ENCODE data around the gene GLCE.
"Not testable (repeated sequence)": the region's sequence is repeated elsewhere in the genome, so short reads cannot be mapped to it uniquely, and the experiment has no call there.

GLCE gene

DNA sequence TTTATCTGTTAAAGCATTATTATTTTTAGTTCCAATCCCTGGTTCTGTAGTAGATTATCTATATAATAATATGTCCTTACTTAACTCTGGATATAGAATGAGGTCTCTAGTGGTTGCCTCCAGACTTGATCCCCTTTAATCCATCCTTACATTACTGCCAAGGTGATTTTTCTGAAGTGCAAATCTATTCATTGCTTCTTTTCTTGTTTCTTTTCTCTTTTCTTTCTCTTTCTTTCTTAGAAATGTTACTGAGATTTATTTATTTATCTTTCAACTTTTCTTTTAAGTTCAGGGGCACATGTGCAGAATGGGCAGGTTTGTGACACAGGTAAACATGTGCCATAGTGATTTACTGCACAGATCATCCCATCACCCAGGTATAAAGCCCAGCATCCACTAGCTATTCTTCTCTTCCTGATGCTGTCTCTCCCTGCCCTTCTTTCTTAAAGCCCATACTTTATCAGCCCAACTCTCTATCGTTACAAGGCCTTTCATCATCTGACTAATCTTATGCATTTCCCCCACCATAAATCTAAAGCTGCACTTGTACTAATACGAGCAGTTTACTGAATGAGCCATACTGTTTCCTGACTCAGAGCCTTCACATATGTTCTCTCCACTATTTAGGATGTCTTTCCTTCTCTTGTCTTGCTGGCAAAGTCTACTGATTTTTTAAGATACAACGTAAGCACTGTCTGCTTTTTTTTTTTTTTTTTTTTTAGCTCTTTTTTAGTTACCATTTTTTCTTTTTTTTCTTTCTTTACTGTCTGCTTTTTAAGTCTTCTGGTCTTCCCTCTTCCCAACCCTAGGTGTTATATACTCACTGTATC lies 4.6 kb downstream of the GLCE start:
- peaks cover 15% of the 10 kb centered on the region for H3K27me3 ChIP-seq (ENCODE audit: control insufficient read depth, insufficient read depth, low read length)
- no peaks in the 10 kb centered on the region for H3K36me3 ChIP-seq (ENCODE audit: control insufficient read depth, insufficient read depth, low read length)
- peaks cover 7% of the 10 kb centered on the region for H3K4me1 ChIP-seq (ENCODE audit: control insufficient read depth, insufficient read depth, low read length)
- H3K9me3 ChIP-seq (ENCODE audit: control insufficient read depth, insufficient read depth, low read length) = no peaks in the 10 kb centered on the region
- H3K4me3 ChIP-seq (ENCODE audit: low read depth, low read length) = no peak overlapping the region
- H3K9ac ChIP-seq (ENCODE audit: low read depth, low read length) = no peak overlapping the region

DNA sequence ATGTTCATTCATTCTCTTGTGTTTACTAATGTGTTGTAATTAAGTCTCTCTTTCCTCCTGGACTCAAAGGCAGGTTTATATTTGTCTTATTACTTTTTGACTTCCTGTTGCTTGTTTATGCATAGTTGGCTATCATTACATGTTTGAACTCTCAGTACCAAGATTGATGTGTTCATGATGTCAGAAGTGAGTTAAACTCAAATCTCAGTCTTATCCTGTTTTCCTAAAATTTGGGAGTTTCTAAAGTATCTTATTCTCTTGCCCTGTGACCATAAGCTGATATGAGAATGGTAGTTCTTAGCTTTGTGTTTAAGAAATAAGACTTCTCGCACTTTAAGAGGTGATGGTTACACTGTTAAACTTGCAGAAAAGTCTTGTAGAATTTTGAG lies 5.2 kb downstream of the GLCE start:
- H3K9ac ChIP-seq (ENCODE audit: low read depth, low read length) = no peak overlapping the region
- H3K4me1 ChIP-seq (ENCODE audit: control insufficient read depth, insufficient read depth, low read length) = peaks cover 7% of the 10 kb centered on the region
- no peak overlapping the region for H3K4me3 ChIP-seq (ENCODE audit: low read depth, low read length)
- no peaks in the 10 kb centered on the region for H3K9me3 ChIP-seq (ENCODE audit: control insufficient read depth, insufficient read depth, low read length)
- H3K36me3 ChIP-seq (ENCODE audit: control insufficient read depth, insufficient read depth, low read length) = no peaks in the 10 kb centered on the region
- peaks cover 15% of the 10 kb centered on the region for H3K27me3 ChIP-seq (ENCODE audit: control insufficient read depth, insufficient read depth, low read length)

DNA sequence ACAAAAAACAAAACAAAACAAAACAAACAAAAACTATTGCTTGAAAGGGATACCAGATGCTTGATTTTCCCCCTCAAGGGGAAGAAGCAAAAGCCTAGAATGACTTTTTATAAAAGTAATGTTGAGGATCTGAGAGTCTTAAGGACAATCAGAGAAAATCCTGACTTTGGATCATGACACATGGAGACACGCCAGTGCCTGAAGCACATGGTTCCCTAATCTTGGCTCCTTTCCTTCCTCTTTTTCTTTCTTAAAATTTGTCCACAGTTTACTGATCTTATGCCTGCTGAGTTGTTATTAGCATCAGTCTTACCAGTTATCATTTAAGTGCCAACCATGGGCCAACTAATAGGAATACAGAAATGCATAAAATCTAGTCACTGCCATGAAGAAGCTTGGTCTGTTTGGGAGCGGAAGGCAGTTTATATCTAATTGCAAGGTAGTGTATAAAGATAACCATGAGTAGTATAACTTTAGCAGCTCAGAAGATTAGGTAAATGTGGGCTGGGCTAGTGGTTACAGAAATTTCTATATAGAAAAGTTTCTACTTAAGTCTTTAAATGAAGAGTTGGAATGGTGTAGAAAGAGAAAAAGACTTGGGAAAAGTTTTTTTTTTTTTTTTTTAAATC lies 6.9 kb downstream of the GLCE start:
- no peaks in the 10 kb centered on the region for H3K36me3 ChIP-seq (ENCODE audit: control insufficient read depth, insufficient read depth, low read length)
- H3K4me3 ChIP-seq (ENCODE audit: low read depth, low read length) = no peak overlapping the region
- H3K27me3 ChIP-seq (ENCODE audit: control insufficient read depth, insufficient read depth, low read length) = peaks cover 5% of the 10 kb centered on the region
- H3K9me3 ChIP-seq (ENCODE audit: control insufficient read depth, insufficient read depth, low read length) = no peaks in the 10 kb centered on the region
- H3K4me1 ChIP-seq (ENCODE audit: control insufficient read depth, insufficient read depth, low read length) = peaks cover 4% of the 10 kb centered on the region
- no peak overlapping the region for H3K9ac ChIP-seq (ENCODE audit: low read depth, low read length)

DNA sequence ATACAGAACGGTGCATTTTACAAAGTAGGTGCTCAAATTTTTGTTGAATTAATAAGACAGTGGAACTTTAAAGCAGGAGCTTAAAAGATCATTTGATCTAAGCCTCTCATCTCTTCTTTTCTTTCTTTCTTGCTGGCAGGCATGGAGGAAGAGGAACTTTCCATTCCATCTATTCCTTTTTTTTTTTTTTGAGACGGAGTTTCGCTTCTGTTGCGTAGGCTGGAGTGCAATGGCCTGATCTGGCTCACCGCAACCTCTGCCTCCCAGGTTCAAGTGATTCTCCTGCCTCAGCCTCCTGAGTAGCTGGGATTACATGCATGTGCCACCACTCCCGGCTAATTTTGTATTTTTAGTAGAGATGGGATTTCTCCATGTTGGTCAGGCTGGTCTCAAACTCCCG lies 7.9 kb downstream of the GLCE start:
- not testable (repeated sequence) for H3K9ac ChIP-seq (ENCODE audit: low read depth, low read length); H3K4me1 ChIP-seq (ENCODE audit: control insufficient read depth, insufficient read depth, low read length); H3K36me3 ChIP-seq (ENCODE audit: control insufficient read depth, insufficient read depth, low read length); H3K27me3 ChIP-seq (ENCODE audit: control insufficient read depth, insufficient read depth, low read length); H3K4me3 ChIP-seq (ENCODE audit: low read depth, low read length); H3K9me3 ChIP-seq (ENCODE audit: control insufficient read depth, insufficient read depth, low read length)

DNA sequence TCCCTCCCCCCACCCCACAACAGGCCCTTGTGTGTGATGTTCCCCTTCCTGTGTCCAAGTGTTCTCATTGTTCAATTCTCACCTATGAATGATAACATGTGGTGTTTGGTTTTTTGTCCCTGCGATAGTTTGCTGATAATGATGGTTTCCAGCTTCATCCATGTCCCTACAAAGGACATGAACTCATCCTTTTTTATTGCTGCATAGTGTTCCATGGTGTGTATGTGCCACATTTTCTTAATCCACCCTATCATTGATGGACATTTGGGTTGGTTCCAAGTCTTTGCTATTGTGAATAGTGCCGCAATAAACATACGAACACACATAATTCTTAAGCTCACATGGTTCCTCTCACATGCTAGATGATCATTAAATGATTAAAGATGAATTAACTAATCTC lies 9.1 kb downstream of the GLCE start:
- H3K27me3 ChIP-seq (ENCODE audit: control insufficient read depth, insufficient read depth, low read length); H3K36me3 ChIP-seq (ENCODE audit: control insufficient read depth, insufficient read depth, low read length); H3K4me1 ChIP-seq (ENCODE audit: control insufficient read depth, insufficient read depth, low read length); H3K4me3 ChIP-seq (ENCODE audit: low read depth, low read length); H3K9me3 ChIP-seq (ENCODE audit: control insufficient read depth, insufficient read depth, low read length); H3K9ac ChIP-seq (ENCODE audit: low read depth, low read length): not testable (repeated sequence)

DNA sequence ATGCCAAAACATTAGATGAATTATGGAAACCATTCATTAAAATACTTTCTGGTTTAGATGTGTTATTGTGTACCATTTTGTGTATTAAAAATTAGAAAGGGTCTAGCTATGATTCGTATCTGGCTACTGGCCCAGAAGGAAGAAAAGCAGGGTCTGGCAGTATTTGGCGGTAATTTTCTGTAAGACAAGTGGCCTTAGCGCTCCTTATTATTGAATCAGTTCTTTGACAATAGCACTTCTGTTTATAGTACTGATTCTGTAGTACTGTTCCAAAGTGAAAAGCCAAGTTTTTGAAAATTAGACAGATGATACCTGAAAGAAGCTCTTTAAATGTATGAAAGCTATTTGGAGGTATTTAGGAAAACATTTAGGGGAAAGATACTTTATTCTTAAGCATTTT lies 10.2 kb downstream of the GLCE start:
- Histone ChIP-seq H3K4me3 (ENCODE audit: low read depth, low read length) (no peak overlapping the region), H3K4me1 (ENCODE audit: control insufficient read depth, insufficient read depth, low read length) (no peaks in the 10 kb centered on the region), H3K27me3 (ENCODE audit: control insufficient read depth, insufficient read depth, low read length) (no peaks in the 10 kb centered on the region), H3K9me3 (ENCODE audit: control insufficient read depth, insufficient read depth, low read length) (no peaks in the 10 kb centered on the region), H3K36me3 (ENCODE audit: control insufficient read depth, insufficient read depth, low read length) (no peaks in the 10 kb centered on the region), H3K9ac (ENCODE audit: low read depth, low read length) (no peak overlapping the region)

DNA sequence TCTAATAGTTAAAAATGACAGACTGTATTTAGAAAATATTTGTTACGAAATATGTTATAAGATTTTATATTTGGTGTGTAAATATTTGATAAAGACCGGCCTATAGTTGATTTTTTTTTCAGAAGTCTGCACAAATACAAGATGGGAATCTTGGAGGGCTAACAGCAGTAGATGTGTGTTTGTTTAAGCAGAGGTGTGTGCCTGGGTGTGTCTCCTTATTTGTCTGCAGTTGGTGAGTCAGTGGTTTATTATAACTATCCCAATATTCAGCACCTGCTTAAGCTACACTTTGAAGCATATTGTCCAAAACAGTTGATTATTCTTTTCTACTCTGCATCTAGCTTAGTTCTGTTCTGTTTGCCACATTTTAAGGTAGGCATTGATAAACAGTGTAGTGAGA lies 12.4 kb downstream of the GLCE start:
- Histone ChIP-seq H3K4me3 (ENCODE audit: low read depth, low read length) (no peak overlapping the region), H3K9ac (ENCODE audit: low read depth, low read length) (no peak overlapping the region), H3K27me3 (ENCODE audit: control insufficient read depth, insufficient read depth, low read length) (no peaks in the 10 kb centered on the region), H3K4me1 (ENCODE audit: control insufficient read depth, insufficient read depth, low read length) (no peaks in the 10 kb centered on the region), H3K36me3 (ENCODE audit: control insufficient read depth, insufficient read depth, low read length) (no peaks in the 10 kb centered on the region), H3K9me3 (ENCODE audit: control insufficient read depth, insufficient read depth, low read length) (no peaks in the 10 kb centered on the region)

DNA sequence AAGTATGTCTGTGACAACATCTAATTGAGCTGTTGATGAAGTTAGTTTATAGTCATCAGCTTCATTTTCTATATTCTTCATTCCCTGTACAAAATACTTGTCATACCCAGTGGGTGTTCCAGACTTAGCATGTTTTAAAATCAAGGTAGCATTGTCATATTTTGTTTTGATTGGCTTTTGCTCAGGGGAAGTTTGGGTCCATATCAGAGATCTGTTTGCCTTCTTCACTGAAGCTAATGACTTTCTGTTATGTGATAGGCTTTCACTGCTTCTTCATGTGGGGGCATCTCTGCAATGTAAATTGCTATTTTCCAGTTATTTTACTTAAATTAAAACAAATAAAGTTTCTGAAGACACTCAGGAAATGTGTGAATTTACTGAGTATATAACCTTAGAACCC lies 15.1 kb downstream of the GLCE start:
- Histone ChIP-seq H3K36me3 (ENCODE audit: control insufficient read depth, insufficient read depth, low read length) (no peaks in the 10 kb centered on the region), H3K9ac (ENCODE audit: low read depth, low read length) (no peak overlapping the region), H3K9me3 (ENCODE audit: control insufficient read depth, insufficient read depth, low read length) (no peaks in the 10 kb centered on the region), H3K4me3 (ENCODE audit: low read depth, low read length) (no peak overlapping the region), H3K4me1 (ENCODE audit: control insufficient read depth, insufficient read depth, low read length) (no peaks in the 10 kb centered on the region), H3K27me3 (ENCODE audit: control insufficient read depth, insufficient read depth, low read length) (no peaks in the 10 kb centered on the region)

DNA sequence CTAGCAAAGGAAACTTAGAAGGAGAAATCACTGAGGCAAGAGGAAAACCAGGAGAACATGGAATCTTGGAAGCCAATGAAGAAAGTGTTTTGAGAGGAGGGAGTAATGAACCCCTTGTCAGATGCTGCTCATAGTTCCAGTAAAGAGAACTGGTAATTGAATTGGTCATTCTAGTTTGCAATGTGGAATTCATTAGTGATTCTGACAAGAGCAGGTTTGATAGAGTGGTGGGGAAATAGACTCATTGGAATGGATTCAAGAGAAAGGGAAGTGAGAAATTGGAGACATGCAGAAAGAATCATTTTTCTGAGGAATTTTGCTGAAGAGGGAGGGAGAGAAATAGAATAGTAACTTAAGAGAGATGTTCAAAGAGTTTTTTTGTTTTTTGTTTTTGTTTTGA lies 21.0 kb downstream of the GLCE start:
- H3K4me1 ChIP-seq (ENCODE audit: control insufficient read depth, insufficient read depth, low read length) = no peaks in the 10 kb centered on the region
- no peaks in the 10 kb centered on the region for H3K9me3 ChIP-seq (ENCODE audit: control insufficient read depth, insufficient read depth, low read length)
- no peak overlapping the region for H3K4me3 ChIP-seq (ENCODE audit: low read depth, low read length)
- no peaks in the 10 kb centered on the region for H3K36me3 ChIP-seq (ENCODE audit: control insufficient read depth, insufficient read depth, low read length)
- H3K27me3 ChIP-seq (ENCODE audit: control insufficient read depth, insufficient read depth, low read length) = no peaks in the 10 kb centered on the region
- no peak overlapping the region for H3K9ac ChIP-seq (ENCODE audit: low read depth, low read length)

DNA sequence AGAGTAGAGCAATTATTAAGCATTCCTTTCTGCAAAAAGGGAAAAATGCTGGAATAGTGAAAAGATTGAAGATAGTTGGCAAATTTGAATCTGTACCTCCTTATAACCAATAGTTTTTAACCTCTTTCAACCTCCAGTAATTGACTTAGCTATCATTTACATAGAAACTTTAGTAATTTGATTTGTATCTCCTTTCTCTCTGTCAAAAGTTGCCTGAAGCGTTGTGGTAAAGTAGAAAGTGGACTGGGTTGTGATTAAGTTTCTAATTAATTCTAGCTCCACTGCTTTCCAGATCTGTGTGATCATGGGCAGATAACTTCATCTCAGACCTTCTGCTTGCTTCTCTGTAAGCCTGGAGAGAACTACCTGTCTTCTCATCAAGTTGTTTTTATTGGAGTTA lies 24.8 kb downstream of the GLCE start:
- Histone ChIP-seq H3K36me3 (ENCODE audit: control insufficient read depth, insufficient read depth, low read length) (no peaks in the 10 kb centered on the region), H3K4me1 (ENCODE audit: control insufficient read depth, insufficient read depth, low read length) (no peaks in the 10 kb centered on the region), H3K9me3 (ENCODE audit: control insufficient read depth, insufficient read depth, low read length) (no peaks in the 10 kb centered on the region), H3K4me3 (ENCODE audit: low read depth, low read length) (no peak overlapping the region), H3K9ac (ENCODE audit: low read depth, low read length) (no peak overlapping the region), H3K27me3 (ENCODE audit: control insufficient read depth, insufficient read depth, low read length) (no peaks in the 10 kb centered on the region)

DNA sequence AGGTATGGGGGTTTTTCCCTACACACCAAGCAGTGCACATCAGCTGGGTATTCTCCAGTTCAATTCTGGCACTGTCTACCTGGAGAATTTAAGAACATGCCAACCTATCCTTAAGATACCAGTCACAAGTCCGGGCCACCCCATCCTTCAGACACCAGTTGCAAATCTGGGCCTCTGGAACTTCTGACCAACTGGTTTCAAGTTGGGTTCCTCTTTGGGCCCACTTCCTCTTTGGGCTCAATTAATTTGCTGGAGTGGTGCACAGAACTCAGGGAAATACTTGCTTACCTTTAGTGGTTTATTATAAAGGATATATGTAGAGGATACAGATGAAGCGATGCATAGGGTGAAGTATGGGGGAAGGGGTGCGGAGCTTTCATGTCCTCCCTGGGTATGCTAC lies 25.3 kb downstream of the GLCE start:
- no peaks in the 10 kb centered on the region for H3K9me3 ChIP-seq (ENCODE audit: control insufficient read depth, insufficient read depth, low read length)
- H3K27me3 ChIP-seq (ENCODE audit: control insufficient read depth, insufficient read depth, low read length) = no peaks in the 10 kb centered on the region
- no peak overlapping the region for H3K4me3 ChIP-seq (ENCODE audit: low read depth, low read length)
- H3K36me3 ChIP-seq (ENCODE audit: control insufficient read depth, insufficient read depth, low read length) = no peaks in the 10 kb centered on the region
- no peak overlapping the region for H3K9ac ChIP-seq (ENCODE audit: low read depth, low read length)
- H3K4me1 ChIP-seq (ENCODE audit: control insufficient read depth, insufficient read depth, low read length) = no peaks in the 10 kb centered on the region

DNA sequence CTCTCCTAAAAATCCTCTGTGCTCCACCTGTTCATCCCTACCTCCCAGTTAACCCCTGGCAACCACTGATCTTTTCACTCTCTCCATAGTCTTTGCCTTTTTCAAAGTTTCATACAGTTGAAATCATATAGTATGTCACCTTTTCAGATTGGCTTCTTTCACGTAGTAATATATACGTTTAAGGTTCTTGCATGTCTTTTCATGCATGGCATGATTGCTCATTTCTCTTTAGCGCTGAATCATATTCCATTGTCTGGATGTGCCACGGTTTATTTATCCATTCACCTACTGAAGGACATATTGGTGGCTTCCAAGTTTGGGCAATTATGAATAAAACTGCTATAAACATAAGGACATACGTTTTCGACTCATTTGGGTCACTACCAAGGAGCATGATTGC lies 28.7 kb downstream of the GLCE start:
- H3K9ac ChIP-seq (ENCODE audit: low read depth, low read length) = no peak overlapping the region
- H3K27me3 ChIP-seq (ENCODE audit: control insufficient read depth, insufficient read depth, low read length) = no peaks in the 10 kb centered on the region
- H3K36me3 ChIP-seq (ENCODE audit: control insufficient read depth, insufficient read depth, low read length) = no peaks in the 10 kb centered on the region
- no peaks in the 10 kb centered on the region for H3K9me3 ChIP-seq (ENCODE audit: control insufficient read depth, insufficient read depth, low read length)
- no peak overlapping the region for H3K4me3 ChIP-seq (ENCODE audit: low read depth, low read length)
- H3K4me1 ChIP-seq (ENCODE audit: control insufficient read depth, insufficient read depth, low read length) = peaks cover 5% of the 10 kb centered on the region

All from iPS-15b (cell line).